ENCODE data around the gene GMDS. TPM values are rescaled to one million over a fixed set of nuclear protein-coding genes. Genes with fewer than 3 reads are reported as not detected.

GMDS gene
- total RNA-seq, 1 experiment from 2014 or later = 35.0 TPM

- TF ChIP-seq E2F1 (CRISPR knock-in tag; IDR thresholded peaks at IDR 0.05) (no peak), IRF2 (CRISPR knock-in tag; IDR thresholded peaks at IDR 0.05; ENCODE audit: borderline replicate concordance, low read depth) (no peak), SOX15 (CRISPR knock-in tag; IDR thresholded peaks at IDR 0.05) (no peak), NR2C2 (CRISPR knock-in tag; IDR thresholded peaks at IDR 0.05) (no peak), NR1H2 (CRISPR knock-in tag; IDR thresholded peaks at IDR 0.05) (no peak), HMGXB4 (CRISPR knock-in tag; IDR thresholded peaks at IDR 0.05) (no peak), CBFB (CRISPR knock-in tag; IDR thresholded peaks at IDR 0.05; ENCODE audit: low read depth) (no peak), ZBTB43 (CRISPR knock-in tag; IDR thresholded peaks at IDR 0.05) (no peak), SP1 (CRISPR knock-in tag; conservative IDR thresholded peaks at IDR 0.05) (no peak), ZNF416 (CRISPR knock-in tag; IDR thresholded peaks at IDR 0.05) (no peak), OVOL2 (CRISPR knock-in tag; IDR thresholded peaks at IDR 0.05; ENCODE audit: borderline replicate concordance) (no peak), ZNF121 (CRISPR knock-in tag; IDR thresholded peaks at IDR 0.05) (no peak), ZSCAN18 (CRISPR knock-in tag; IDR thresholded peaks at IDR 0.05) (no peak), ATF3 (CRISPR knock-in tag; conservative IDR thresholded peaks at IDR 0.05) (no peak), ZNF423 (CRISPR knock-in tag; IDR thresholded peaks at IDR 0.05) (no peak)
Observed at GRCh38 chr6:1665214-1665613, 580.2 kb downstream of the GMDS start (continued).

- Mint-ChIP-seq H3K27ac (no peak overlapping the region), H3K27me3 (ENCODE audit: low read depth) (no peaks in the 10 kb centered on the region), H3K4me1 (peaks cover 9% of the 10 kb centered on the region), H3K36me3 (no peaks in the 10 kb centered on the region), H3K4me3 (no peak overlapping the region), H3K9me3 (no peaks in the 10 kb centered on the region)
- ChIA-PET POLR2A (no interaction called here), CTCF (no interaction called here)
- TF ChIP-seq ZNF425 (CRISPR knock-in tag; conservative IDR thresholded peaks at IDR 0.05) (no peak), ERG (CRISPR knock-in tag; IDR thresholded peaks at IDR 0.05) (no peak), ESRRA (CRISPR knock-in tag; IDR thresholded peaks at IDR 0.05; ENCODE audit: borderline replicate concordance) (no peak), ZNF423 (CRISPR knock-in tag; IDR thresholded peaks at IDR 0.05) (no peak), ELF4 (CRISPR knock-in tag; IDR thresholded peaks at IDR 0.05; ENCODE audit: low read depth) (no peak), NFYB (CRISPR knock-in tag; conservative IDR thresholded peaks at IDR 0.05; ENCODE audit: low read depth) (no peak), ATF6 (CRISPR knock-in tag; IDR thresholded peaks at IDR 0.05) (no peak)
- ATAC-seq (no peak), DNase-seq (ENCODE audit: low spot score) (no peak)
Observed at GRCh38 chr6:1664329-1664728, 581.1 kb downstream of the GMDS start.

Data from WTC11 (cell line).